ENCODE data around the gene LMNA.
A peak's percentile ranks its signal among the peaks of the same experiment; 100 is the strongest.

LMNA gene

GRCh38 chr1:156096640-156097391 lies 17.7 kb upstream of the LMNA start:
- ChIA-PET POLR2A (interaction anchor here (0.6 to 13.4 kb wide), 4 partner anchors 9 to 52 kb away, joined by 5 to 266 read pairs (median 6); partner anchors contain the start of gene LMNA), CTCF (interaction anchor here (0.8 to 29.1 kb wide), 35 partner anchors 8 to 349 kb away, joined by 3 to 1172 read pairs (median 5); partner anchors contain the start of genes LMNA, MEX3A, SEMA4A and SMG5)
- peak; percentile 86 for TF ChIP-seq CTCF (IDR thresholded peaks at IDR 0.05; ENCODE audit: control extremely low read depth, extremely low read depth, low read depth, missing control alignments)
- DNase-seq (ENCODE audit: extremely low spot score), result peak; percentile 84

DNA sequence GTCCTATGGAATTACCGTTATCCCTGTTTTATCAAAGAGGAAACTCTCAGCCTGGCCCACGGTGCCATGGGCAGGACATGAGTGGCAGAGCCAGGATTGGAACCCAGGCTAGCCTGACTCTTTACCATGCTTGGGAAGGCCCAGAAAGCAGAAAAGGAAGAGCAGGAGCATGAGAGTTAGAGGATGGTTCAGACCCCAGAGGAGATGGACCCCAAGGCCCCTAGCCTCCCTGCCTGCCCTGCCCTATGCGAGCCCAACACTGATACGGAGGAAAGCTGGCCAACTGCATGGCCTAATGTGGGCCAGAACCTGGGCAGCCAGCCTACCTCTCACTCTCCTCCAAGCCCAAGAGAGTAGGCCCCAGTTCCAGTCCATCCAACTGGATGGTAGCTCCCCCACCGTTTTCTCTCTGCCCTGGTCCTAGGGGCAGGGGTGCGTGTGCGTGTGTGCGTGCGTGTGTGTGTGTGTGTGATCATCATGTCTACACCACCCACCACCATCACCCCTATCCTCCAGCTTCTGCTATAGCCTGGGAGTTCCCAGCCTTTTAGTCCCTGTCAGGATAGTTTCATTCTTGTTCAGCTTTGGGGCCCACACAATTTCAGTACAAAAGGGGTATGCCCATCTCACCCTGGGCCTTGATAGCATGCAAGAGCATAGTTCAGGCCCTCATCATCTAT lies 16.9 kb upstream of the LMNA start:
- TF ChIP-seq CTCF (IDR thresholded peaks at IDR 0.05; ENCODE audit: control extremely low read depth, extremely low read depth, low read depth, missing control alignments), result no peak
- ChIA-PET CTCF (interaction anchor here (0.8 to 29.1 kb wide), 32 partner anchors 7 to 348 kb away, joined by 3 to 1172 read pairs (median 6); partner anchors contain the start of genes LMNA, MEX3A, SEMA4A and SLC25A44), POLR2A (interaction anchor here (1.2 to 13.4 kb wide), 3 partner anchors 8 to 51 kb away, joined by 5 to 266 read pairs (median 7); partner anchors contain the start of gene LMNA)
- DNase-seq (ENCODE audit: extremely low spot score), result no peak

DNA sequence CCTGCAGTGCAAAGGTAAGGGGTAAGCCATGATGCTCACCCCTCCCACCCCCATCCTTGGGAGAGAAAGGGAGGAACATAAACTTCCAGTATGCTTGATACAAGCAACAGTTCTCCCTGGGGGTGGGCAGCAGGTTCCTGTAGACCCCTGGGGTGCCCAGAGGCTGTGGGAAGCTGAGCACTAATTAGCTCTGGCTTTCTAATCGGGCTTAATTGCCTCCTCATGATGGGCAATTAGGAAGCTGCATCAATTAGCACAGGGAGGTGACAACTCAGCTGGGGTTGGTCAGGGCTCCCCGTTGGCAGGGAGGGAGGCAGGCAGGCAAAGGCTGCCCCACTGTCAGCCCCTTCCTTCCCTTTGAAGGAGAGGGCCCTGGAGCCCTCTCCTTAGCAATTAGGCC lies 15.7 kb upstream of the LMNA start:
- TF ChIP-seq CTCF (IDR thresholded peaks at IDR 0.05; ENCODE audit: control extremely low read depth, extremely low read depth, low read depth, missing control alignments), result no peak
- ChIA-PET POLR2A (interaction anchor here (13.4 kb wide), 1 partner anchor 23 kb away, joined by 266 read pairs; the partner anchor contains the start of gene LMNA), CTCF (interaction anchor here (1.1 to 29.1 kb wide), 8 partner anchors 8 to 220 kb away, joined by 3 to 1172 read pairs (median 12); partner anchors contain the start of gene LMNA)
- DNase-seq (ENCODE audit: extremely low spot score), result no peak

DNA sequence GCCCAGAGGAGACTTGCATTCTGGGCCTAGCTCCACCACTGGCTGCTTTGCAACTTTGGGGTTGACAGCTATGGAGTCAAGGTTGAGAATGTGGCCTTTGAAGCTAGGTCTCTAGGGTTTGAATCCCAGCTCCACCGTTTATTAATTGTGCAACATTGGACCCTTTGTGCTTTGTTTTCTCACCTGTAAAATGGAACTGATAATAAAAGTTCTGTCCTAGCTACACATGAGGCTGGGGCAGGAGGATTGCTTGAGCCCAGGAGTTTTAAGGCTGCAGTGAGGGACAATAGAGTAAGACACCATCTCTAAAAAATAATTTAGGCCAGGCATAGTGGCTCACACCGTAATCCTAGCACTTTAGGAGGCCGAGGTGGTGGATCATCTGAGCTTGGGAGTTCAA lies 15.2 kb upstream of the LMNA start:
- ChIA-PET CTCF (interaction anchor here (1.1 to 29.1 kb wide), 8 partner anchors 8 to 219 kb away, joined by 3 to 1172 read pairs (median 12); partner anchors contain the start of gene LMNA), POLR2A (interaction anchor here (13.4 kb wide), 1 partner anchor 23 kb away, joined by 266 read pairs; the partner anchor contains the start of gene LMNA)
- TF ChIP-seq CTCF (IDR thresholded peaks at IDR 0.05; ENCODE audit: control extremely low read depth, extremely low read depth, low read depth, missing control alignments), result no peak
- no peak for DNase-seq (ENCODE audit: extremely low spot score)

DNA sequence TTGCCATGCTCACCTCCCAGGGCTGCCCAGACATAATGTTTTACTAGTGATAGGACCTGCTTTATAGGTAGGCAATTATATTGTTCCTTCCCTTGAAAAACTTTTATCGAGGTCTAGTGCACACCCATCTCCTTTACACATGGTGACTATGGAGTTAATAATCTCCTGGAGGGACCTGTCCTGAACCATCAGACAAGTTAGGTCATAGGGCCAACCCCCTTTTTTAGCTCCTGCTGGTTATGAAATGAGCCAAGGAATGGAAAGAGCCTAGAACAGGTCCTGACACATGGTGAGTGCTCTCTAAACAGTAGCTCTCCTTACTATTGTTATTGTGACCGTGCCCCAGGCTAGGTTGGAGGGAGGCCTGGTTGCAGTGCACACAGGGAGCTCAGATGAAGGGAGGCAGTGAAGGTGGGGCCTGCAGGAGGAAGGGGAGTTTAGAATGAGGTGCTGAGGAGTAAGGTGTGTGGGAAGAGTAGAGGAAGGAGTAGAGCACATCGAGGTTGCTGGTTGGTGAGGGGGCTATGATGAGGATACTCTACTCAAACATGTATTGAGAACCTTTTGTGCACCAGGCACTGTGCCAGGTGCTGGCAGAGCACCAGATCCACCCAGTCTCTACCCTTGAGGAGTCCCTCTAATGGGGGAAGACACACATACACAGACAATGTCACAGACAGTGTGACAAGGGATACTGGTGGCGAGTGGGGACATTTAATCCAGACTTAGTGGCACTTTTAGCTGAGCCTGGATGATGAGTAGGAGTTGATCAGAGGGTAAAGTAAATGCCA lies 14.1 kb upstream of the LMNA start:
- no peak for DNase-seq (ENCODE audit: extremely low spot score)
- TF ChIP-seq CTCF (IDR thresholded peaks at IDR 0.05; ENCODE audit: control extremely low read depth, extremely low read depth, low read depth, missing control alignments), result no peak
- CTCF ChIA-PET, result interaction anchor here (0.8 to 29.1 kb wide), 6 partner anchors 10 to 211 kb away, joined by 3 to 1172 read pairs (median 12); partner anchors contain the start of gene LMNA
- POLR2A ChIA-PET, result interaction anchor here (13.4 kb wide), 1 partner anchor 22 kb away, joined by 266 read pairs; the partner anchor contains the start of gene LMNA
